NCI-H1436 treated with DMSO at 0.1 percent for 48 hours (cell line): ENCODE data around the gene AP3S1.
"Not testable (repeated sequence)": the region's sequence is repeated elsewhere in the genome, so short reads cannot be mapped to it uniquely, and the experiment has no call there.

Source experiments
- DNase-seq: peaks from one replicate; lab custom pipeline; 2025; lab: John Stamatoyannopoulos, UW

The AP3S1 gene

GRCh38 chr5:115873392-115873791 lies 31.7 kb downstream of the AP3S1 start:
- peak; percentile 13 for DNase-seq

GRCh38 chr5:115875447-115875846 lies 33.7 kb downstream of the AP3S1 start:
- DNase-seq: no peak

GRCh38 chr5:115877342-115877741 lies 35.6 kb downstream of the AP3S1 start:
- not testable (repeated sequence) for DNase-seq

- DNase-seq: not testable (repeated sequence)
These were observed 40.7 kb downstream of the AP3S1 start for GRCh38 chr5:115882434-115882833.

- no peak for DNase-seq
These were observed 43.0 kb downstream of the AP3S1 start for GRCh38 chr5:115884704-115885103.

GRCh38 chr5:115885208-115885607 lies 43.5 kb downstream of the AP3S1 start:
- not testable (repeated sequence) for DNase-seq

GRCh38 chr5:115888027-115888426 lies 46.3 kb downstream of the AP3S1 start:
- no peak for DNase-seq

GRCh38 chr5:115892021-115892420 lies 50.3 kb downstream of the AP3S1 start:
- DNase-seq: no peak

GRCh38 chr5:115894342-115894741 lies 52.6 kb downstream of the AP3S1 start:
- no peak for DNase-seq

GRCh38 chr5:115895821-115896220 lies 54.1 kb downstream of the AP3S1 start:
- no peak for DNase-seq

- no peak for DNase-seq
These were observed 56.9 kb downstream of the AP3S1 start for GRCh38 chr5:115898656-115899055.

GRCh38 chr5:115907177-115907576 lies 65.4 kb downstream of the AP3S1 start:
- no peak for DNase-seq

GRCh38 chr5:115913623-115914400 lies 72.1 kb downstream of the AP3S1 start:
- DNase-seq: not testable (repeated sequence)

GRCh38 chr5:115920171-115920725 lies 78.5 kb downstream of the AP3S1 start:
- no peak for DNase-seq

GRCh38 chr5:115928578-115929407 lies 87.1 kb downstream of the AP3S1 start:
- not testable (repeated sequence) for DNase-seq

- DNase-seq: not testable (repeated sequence)
These were observed 88.4 kb downstream of the AP3S1 start for GRCh38 chr5:115930171-115930570.

- no peak for DNase-seq
These were observed 89.0 kb downstream of the AP3S1 start for GRCh38 chr5:115930630-115931337.

GRCh38 chr5:115932991-115933390 lies 91.3 kb downstream of the AP3S1 start:
- DNase-seq: no peak

GRCh38 chr5:115934388-115934974 lies 92.7 kb downstream of the AP3S1 start:
- no peak for DNase-seq

- DNase-seq: no peak
These were observed 94.3 kb downstream of the AP3S1 start for GRCh38 chr5:115936031-115936430.

GRCh38 chr5:115939059-115939458 lies 97.3 kb downstream of the AP3S1 start:
- DNase-seq: no peak
